H1 (cell line): ENCODE results near the gene PACRGL. TPM values are rescaled to one million over a fixed set of nuclear protein-coding genes. Genes with fewer than 3 reads are reported as not detected.
"Not testable (repeated sequence)": the region's sequence is repeated elsewhere in the genome, so short reads cannot be mapped to it uniquely, and the experiment has no call there.

Experiments used
- CTCF ChIA-PET: fragments of 300-600 bp; sonication (Branson Sonifier 250); formaldehyde crosslinking; loops from one replicate; lab custom pipeline; 2021; ENCODE audit not compliant: partially characterized antibody; lab: Charles Lee
- POLR2A ChIA-PET: fragments of 300-600 bp; sonication (Branson Sonifier 250); formaldehyde crosslinking; loops from one replicate; lab custom pipeline; 2021; ENCODE audit warnings: inconsistent platforms; ENCODE audit not compliant: partially characterized antibody; lab: Charles Lee
- DNase-seq, 2 experiments: peaks; one replicate each; pipeline versions ENCODE4 v3.0.0 to v3.0.0-alpha.2; 2010 to 2022; ENCODE audit warnings: low spot score in 2 of 2, low read depth in 1 of 2, mixed read lengths in 1 of 2
- FAIRE-seq: peaks from 2 replicates; lab custom pipeline; 2011; peaks lifted over from hg19 to GRCh38; lab: Jason Lieb, UNC
- H2AFZ ChIP-seq: 2 replicates; pipeline ENCODE4 v1.8.1; 2012; ENCODE audit warnings: low read length, inconsistent platforms
- H2AK5ac ChIP-seq: 2 replicates; pipeline ENCODE4 v1.6.1; 2013; ENCODE audit warnings: low read depth, low read length
- H2BK120ac ChIP-seq: replicated peaks from 2 replicates; pipeline ENCODE3; 2013; ENCODE audit warnings: low read depth, low read length, inconsistent platforms
- H2BK12ac ChIP-seq: 2 replicates; pipeline ENCODE4 v1.6.1; 2013; ENCODE audit warnings: low read depth, low read length
- H2BK15ac ChIP-seq: 2 replicates; pipeline ENCODE4 v1.6.1; 2013; ENCODE audit warnings: low read length
- H2BK20ac ChIP-seq: 2 replicates; pipeline ENCODE4 v1.6.1; 2013; ENCODE audit warnings: low read length
- H2BK5ac ChIP-seq: 2 replicates; pipeline ENCODE4 v1.6.1; 2013; ENCODE audit warnings: low read depth, low read length
- H3K14ac ChIP-seq: 2 replicates; pipeline ENCODE4 v1.6.1; 2013; ENCODE audit warnings: inconsistent platforms; ENCODE audit not compliant: insufficient read length
- H3K18ac ChIP-seq: 2 replicates; pipeline ENCODE4 v1.6.1; 2013; ENCODE audit warnings: low read length; ENCODE audit errors: extremely low read depth
- H3K23ac ChIP-seq: 2 replicates; pipeline ENCODE4 v1.6.1; 2013; ENCODE audit warnings: inconsistent platforms; ENCODE audit not compliant: insufficient read length
- H3K23me2 ChIP-seq: 2 replicates; pipeline ENCODE4 v1.6.1; 2013; ENCODE audit warnings: low read depth, low read length
- H3K27ac ChIP-seq: 2 replicates; pipeline ENCODE4 v1.6.1; 2011; ENCODE audit warnings: low read depth, low read length, inconsistent platforms
- H3K27me3 ChIP-seq, 4 experiments: replicated peaks in 1 of 4; 1 replicate in 1 of 4; 2 replicates in 3 of 4; pipeline versions ENCODE4 v1.6.1 to v1.8.1; 2011 to 2013; ENCODE audit warnings: low read length in 3 of 4, mild to moderate bottlenecking in 3 of 4, inconsistent platforms in 2 of 4, mixed read lengths in 2 of 4, moderate library complexity in 1 of 4; ENCODE audit not compliant: control insufficient read depth in 3 of 4, insufficient read depth in 3 of 4; ENCODE audit errors: extremely low read depth in 1 of 4
- H3K36me3 ChIP-seq, 4 experiments: 2 replicates each; pipeline versions ENCODE4 v1.6.1 to v1.8.1; 2011 to 2013; ENCODE audit warnings: mild to moderate bottlenecking in 4 of 4, low read length in 3 of 4, moderate library complexity in 2 of 4, control low read depth in 1 of 4, inconsistent platforms in 1 of 4; ENCODE audit not compliant: insufficient read depth in 4 of 4, control insufficient read depth in 2 of 4
- H3K4ac ChIP-seq: replicated peaks from 2 replicates; pipeline ENCODE3; 2013; ENCODE audit warnings: low read length, low read depth, mixed read lengths, inconsistent platforms; ENCODE audit not compliant: insufficient read length
- H3K4me1 ChIP-seq, 4 experiments: replicated peaks in 1 of 4; 1 replicate in 1 of 4; 2 replicates in 3 of 4; pipeline versions ENCODE4 v1.6.1 to v1.8.1; 2011 to 2013; ENCODE audit warnings: low read length in 3 of 4, inconsistent platforms in 2 of 4, mixed read lengths in 1 of 4; ENCODE audit not compliant: insufficient read depth in 4 of 4, control insufficient read depth in 3 of 4
- H3K4me2 ChIP-seq, 2 experiments: 2 replicates each; pipeline versions ENCODE4 v1.6.1 to v1.8.1; 2011 to 2013; ENCODE audit warnings: low read depth in 2 of 2, low read length in 2 of 2, control low read depth in 1 of 2, inconsistent platforms in 1 of 2, mild to moderate bottlenecking in 1 of 2; ENCODE audit not compliant: insufficient read depth in 1 of 2
- H3K4me3 ChIP-seq, 4 experiments: fragments of 200-600, 300-600 bp in 1 of 4; sonication (generic), shearing (Covaris generic), sonication (Bioruptor Twin) in 1 of 4; 2 replicates each; pipeline versions ENCODE4 v1.5.1 to v1.8.1; 2011 to 2016; ENCODE audit warnings: low read length in 4 of 4, low read depth in 3 of 4, control low read depth in 2 of 4, inconsistent platforms in 2 of 4, mild to moderate bottlenecking in 2 of 4, mixed read lengths in 1 of 4, moderate library complexity in 1 of 4; ENCODE audit not compliant: insufficient read depth in 2 of 4; ENCODE audit errors: extremely low read depth in 1 of 4
- H3K56ac ChIP-seq: replicated peaks from 2 replicates; pipeline ENCODE3; 2013; ENCODE audit warnings: low read depth, mild to moderate bottlenecking, mixed read lengths, low read length, inconsistent platforms; ENCODE audit not compliant: insufficient read length
- H3K79me1 ChIP-seq: 2 replicates; pipeline ENCODE4 v1.6.1; 2013; ENCODE audit warnings: low read depth, low read length, control low read depth
- H3K79me2 ChIP-seq, 2 experiments: 2 replicates each; pipeline versions ENCODE4 v1.6.1 to v1.8.1; 2012 to 2013; ENCODE audit warnings: low read length in 2 of 2, mild to moderate bottlenecking in 2 of 2, inconsistent platforms in 1 of 2; ENCODE audit not compliant: insufficient read depth in 2 of 2, control insufficient read depth in 1 of 2
- H3K9ac ChIP-seq, 4 experiments: replicated peaks in 1 of 4; 1 replicate in 1 of 4; 2 replicates in 3 of 4; pipeline versions ENCODE4 v1.6.1 to v1.8.1; 2011 to 2013; ENCODE audit warnings: low read depth in 3 of 4, low read length in 3 of 4, control low read depth in 2 of 4, mild to moderate bottlenecking in 2 of 4, moderate library complexity in 2 of 4, inconsistent platforms in 1 of 4; ENCODE audit errors: extremely low read depth in 1 of 4
- H3K9me3 ChIP-seq, 2 experiments: 2 replicates each; pipeline versions ENCODE4 v1.6.1 to v1.8.1; 2012 to 2013; ENCODE audit warnings: mild to moderate bottlenecking in 2 of 2, moderate library complexity in 2 of 2, control low read depth in 1 of 2, inconsistent platforms in 1 of 2, low read depth in 1 of 2, low read length in 1 of 2, mixed read lengths in 1 of 2; ENCODE audit not compliant: insufficient read depth in 2 of 2
- H4K20me1 ChIP-seq, 2 experiments: replicated peaks in 1 of 2; 2 replicates each; pipeline versions ENCODE3 to v1.8.1; 2011 to 2013; ENCODE audit warnings: inconsistent platforms in 2 of 2, low read length in 2 of 2, mild to moderate bottlenecking in 1 of 2; ENCODE audit not compliant: insufficient read depth in 2 of 2, control insufficient read depth in 1 of 2
- H4K5ac ChIP-seq: 2 replicates; pipeline ENCODE4 v1.6.1; 2013; ENCODE audit warnings: low read length, low read depth, mixed read lengths, inconsistent platforms; ENCODE audit not compliant: insufficient read length
- H4K8ac ChIP-seq: 2 replicates; pipeline ENCODE4 v1.8.0; 2013; ENCODE audit warnings: mild to moderate bottlenecking, moderate library complexity, low read length, inconsistent platforms; ENCODE audit not compliant: insufficient read depth; ENCODE audit errors: extremely low read depth
- H4K91ac ChIP-seq: replicated peaks from 2 replicates; pipeline ENCODE3; 2013; ENCODE audit warnings: low read length, mixed read lengths, inconsistent platforms; ENCODE audit not compliant: insufficient read length
- WGBS, 2 experiments: shearing (Covaris generic) in 1 of 2; methylation state at CpG; one replicate each; pipeline versions ENCODE4 v1.1.6 to v1.1.7; 2013 to 2015; ENCODE audit warnings: low lambda C conversion rate in 2 of 2, mixed read lengths in 2 of 2, inconsistent platforms in 1 of 2, low coverage in 1 of 2, missing lambda C conversion rate in 1 of 2; ENCODE audit not compliant: insufficient replicate concordance in 2 of 2, insufficient coverage in 1 of 2, insufficient read length in 1 of 2; ENCODE audit errors: extremely low coverage in 1 of 2, missing lambda C conversion rate in 1 of 2; 5-methylcytosine and 5-hydroxymethylcytosine counted together
- polyA plus RNA-seq, 7 experiments: library from polyadenylated mRNA; depleted of rRNA in 3 of 7; stranded (reverse) in 5 of 7; unstranded in 2 of 7; fragments of >200 nt in 5 of 7; fragments of 200-250 nt in 2 of 7; gene quantifications; 1 replicate in 5 of 7; 2 replicates in 1 of 7; 4 replicates in 1 of 7; pipeline versions ENCODE4 v1.2.1 to v1.2.3, GENCODE V29; 2011 to 2013; ENCODE audit warnings: missing spikeins in 2 of 7, mixed read lengths in 2 of 7
- total RNA-seq: library from RNA; stranded (reverse); fragmentation: NEBNext Ultra II Directional; extraction: Animal tissue kit (Norgen Biotek cat#: 25700); gene quantifications from 2 replicates; pipeline ENCODE4 v1.2.1, GENCODE V29; 2021

Gene PACRGL
- total and polyA plus RNA-seq, 2 of the 8 experiments (the other 6 are each of a cell fraction or from before 2014, with no cell fraction given): 7.0 to 13.7 TPM

- H3K4me2 ChIP-seq, DNase-seq, H3K18ac ChIP-seq, POLR2A ChIA-PET, H3K23me2 ChIP-seq, H3K9ac ChIP-seq, H2BK5ac ChIP-seq, H3K79me1 ChIP-seq, H3K9me3 ChIP-seq, H3K56ac ChIP-seq, H2AFZ ChIP-seq, H4K20me1 ChIP-seq, H2BK120ac ChIP-seq, FAIRE-seq, H3K4ac ChIP-seq, H2BK20ac ChIP-seq, H4K5ac ChIP-seq, H3K27me3 ChIP-seq, H4K91ac ChIP-seq, H3K4me1 ChIP-seq, H3K79me2 ChIP-seq, H4K8ac ChIP-seq, H2AK5ac ChIP-seq, H2BK15ac ChIP-seq, H3K27ac ChIP-seq, H2BK12ac ChIP-seq, H3K23ac ChIP-seq, H3K36me3 ChIP-seq, H3K4me3 ChIP-seq, H3K14ac ChIP-seq: not testable (repeated sequence)
- 91% methylated on average over 4 of the region's 4 CpGs; no CpG with 5 or more reads in 1 of the 2 experiments for WGBS, 2 experiments
- CTCF ChIA-PET: interaction anchor here (2.4 kb wide), 1 partner anchor 15 kb away, joined by 10 read pairs; no protein-coding TSS in a partner anchor
These were observed 45.7 kb downstream of the PACRGL start for GRCh38 chr4:20746000-20746399.
